CD4-positive, alpha-beta T cell treated with Interleukin-17A for 4 hours (primary cell): Measurements from ENCODE around the gene TBC1D22A.
"Not testable (repeated sequence)": the region's sequence is repeated elsewhere in the genome, so short reads cannot be mapped to it uniquely, and the experiment has no call there.

Source experiments
- DNase-seq: peaks from one replicate; pipeline ENCODE4 v3.0.0-alpha.2; 2020; ENCODE audit warnings: mixed read lengths

Gene TBC1D22A

DNA sequence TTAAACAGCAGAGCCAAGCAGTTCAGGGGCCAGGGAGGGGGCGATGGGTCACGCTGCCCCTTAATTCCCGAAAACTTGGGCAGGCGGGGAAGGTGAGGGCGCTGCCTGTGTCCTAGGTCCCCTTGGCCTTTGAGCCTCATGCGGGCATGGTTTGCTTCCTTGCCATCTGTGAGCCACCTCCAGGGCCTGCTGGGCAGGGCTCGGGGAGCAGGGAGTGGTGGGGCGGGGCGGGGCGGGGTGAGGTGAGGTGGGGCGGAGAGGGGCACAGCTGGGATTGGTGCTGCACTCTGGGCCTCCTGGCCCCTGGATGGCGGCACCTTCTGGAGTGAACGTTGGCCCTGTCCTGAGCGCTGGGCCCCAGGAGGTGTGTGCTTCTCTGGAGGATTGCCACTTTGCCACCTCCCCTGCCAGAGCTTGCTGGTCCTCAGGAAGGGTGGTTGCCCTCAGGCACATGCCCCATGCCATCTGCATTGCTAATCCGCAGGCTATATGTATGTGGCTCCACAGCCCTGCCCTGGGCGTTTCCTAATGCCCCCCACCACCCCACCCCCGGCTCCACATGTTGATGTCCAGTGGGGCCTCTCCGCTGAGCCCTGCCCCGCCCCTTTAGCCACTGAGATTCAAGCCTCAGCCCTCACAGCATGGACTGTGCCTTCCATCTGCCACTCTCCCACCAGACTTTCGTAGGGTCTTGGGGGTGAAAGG is 352.5 kb downstream of the TBC1D22A start:
- DNase-seq: no peak

DNA sequence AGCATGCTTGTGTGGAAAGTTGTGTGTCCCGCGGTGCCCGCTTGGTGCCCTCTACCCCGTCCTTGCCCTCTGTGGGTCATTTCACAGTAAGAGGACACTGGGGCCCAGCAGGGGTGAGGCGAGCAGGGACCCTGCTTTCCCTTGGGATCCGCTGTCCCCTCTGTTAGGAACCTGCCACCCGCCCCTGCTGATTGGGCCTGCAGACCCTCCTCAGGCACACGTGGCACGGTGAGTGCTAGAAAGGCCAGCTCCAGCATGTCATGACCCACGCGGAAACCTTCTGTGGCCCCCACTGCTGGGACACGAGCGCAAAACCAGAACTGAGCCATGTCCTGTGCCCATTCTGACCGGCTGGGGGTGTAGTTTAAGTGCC is 353.1 kb downstream of the TBC1D22A start:
- DNase-seq: no peak

DNA sequence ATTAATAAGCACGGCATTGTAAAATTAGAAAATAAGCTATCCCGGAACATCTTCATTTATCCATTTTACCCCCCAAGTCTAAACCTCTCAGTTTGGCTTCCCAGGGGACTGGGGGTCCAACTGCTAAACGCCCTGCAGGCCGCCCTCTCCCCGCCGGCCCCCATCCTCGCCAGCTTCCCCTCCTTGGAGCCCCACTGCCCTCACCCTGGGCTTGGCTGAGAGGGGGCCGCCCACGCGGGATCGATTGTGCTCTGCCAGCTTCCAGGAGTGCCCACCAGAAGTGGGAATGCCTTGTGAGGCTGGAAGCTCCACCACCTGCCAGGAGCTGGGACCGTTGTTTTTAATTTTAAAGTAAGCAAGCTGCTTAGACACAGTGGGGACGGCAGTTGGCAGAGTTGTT is 353.5 kb downstream of the TBC1D22A start:
- DNase-seq: no peak

DNA sequence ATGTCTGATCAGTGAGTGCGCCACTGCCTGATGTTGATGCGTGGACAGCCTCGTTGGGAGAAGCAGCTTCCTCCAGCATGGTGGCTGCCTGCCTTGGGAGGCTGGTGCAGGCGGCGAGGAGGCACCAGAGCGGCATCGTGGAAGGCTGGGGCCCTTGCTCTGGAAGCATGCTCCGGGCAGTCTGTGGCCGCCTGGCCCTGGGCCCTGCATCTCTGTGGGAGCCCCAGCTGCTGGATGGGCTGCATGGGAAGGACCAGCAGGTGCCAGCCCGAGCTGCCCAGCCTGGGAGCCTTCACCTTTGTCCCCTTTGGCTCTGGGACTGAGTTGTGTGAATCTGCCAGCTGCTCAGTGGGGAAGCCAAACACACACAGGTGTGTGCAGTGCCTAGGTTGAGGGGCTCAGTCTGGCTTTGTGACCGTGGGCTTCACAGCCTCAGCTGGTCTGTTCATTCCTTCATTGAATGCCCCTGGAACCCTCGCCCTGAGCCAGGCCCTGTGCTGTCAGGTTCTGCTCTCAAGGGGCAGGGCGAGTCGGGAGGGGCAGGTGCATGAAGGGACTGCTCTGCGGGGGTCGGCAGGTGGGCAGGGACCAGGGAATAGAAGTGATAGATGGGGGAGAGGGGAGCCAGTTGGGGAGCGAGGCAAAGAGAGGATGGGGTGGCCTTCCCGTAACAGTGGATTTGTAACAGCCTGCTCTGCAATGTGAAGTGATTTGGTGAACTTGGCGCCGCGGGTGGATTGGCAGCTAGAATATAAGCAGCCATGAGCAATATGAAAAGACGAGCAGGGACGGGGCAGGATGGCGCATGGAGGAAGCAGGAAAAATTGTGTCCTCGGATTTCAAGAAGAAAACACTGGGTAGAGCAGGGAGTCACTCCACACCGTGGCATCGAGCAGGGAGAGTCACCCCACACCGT is 354.2 kb downstream of the TBC1D22A start:
- DNase-seq: no peak

DNA sequence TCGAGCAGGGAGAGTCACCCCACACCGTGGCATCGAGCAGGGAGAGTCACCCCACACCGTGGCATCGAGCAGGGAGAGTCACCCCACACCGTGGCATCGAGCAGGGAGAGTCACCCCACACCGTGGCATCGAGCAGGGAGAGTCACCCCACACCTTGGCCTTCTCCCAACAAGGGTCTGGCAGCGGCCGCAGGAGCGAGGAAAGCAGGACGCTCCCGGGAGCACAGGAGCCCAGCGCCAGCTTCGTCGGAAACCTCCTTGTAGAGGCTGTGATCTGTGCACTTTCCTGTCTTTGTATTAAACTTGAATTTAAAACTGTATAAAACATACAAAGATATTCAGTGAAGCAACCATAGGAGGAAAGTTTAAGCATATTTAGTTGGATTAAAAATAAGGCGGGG is 355.0 kb downstream of the TBC1D22A start:
- DNase-seq: not testable (repeated sequence)

DNA sequence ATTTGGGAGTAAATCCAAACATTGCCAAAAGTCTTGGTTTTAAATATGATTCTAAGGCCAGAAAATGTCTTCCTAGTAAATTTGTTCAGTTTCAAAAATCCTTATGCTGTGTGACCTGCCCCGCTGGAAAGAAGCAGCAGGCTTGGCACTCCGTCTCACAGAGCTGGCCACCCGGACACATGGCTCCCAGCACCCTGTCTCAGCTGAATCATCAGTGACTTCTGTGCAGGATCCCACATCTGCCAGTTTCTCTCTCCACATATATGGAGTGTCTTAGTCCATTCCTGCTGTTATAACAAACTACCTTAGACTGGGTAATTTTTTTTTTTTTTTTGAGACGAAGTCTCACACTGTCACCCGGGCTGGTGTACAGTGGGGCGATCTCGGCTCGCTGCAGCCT is 356.7 kb downstream of the TBC1D22A start:
- no peak for DNase-seq

DNA sequence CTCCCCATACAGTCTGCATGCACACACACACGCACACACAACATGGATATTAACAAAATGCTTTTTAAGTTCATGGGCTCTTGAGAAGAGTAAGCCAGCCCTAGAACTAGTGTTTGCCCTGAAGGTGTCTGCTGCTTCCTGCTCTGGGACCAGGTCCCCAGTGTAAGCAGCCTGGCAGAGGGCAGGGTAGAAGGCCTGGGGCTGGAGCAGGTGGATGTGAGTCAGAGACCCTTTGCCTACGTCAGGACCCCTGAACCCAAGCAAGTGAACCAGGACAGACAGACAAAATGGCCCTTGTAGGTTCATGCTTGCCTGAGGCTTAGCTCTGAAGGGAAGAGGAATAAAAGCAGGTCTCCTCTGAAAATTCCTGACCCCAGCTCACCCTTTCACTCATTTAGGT is 357.9 kb downstream of the TBC1D22A start:
- no peak for DNase-seq

DNA sequence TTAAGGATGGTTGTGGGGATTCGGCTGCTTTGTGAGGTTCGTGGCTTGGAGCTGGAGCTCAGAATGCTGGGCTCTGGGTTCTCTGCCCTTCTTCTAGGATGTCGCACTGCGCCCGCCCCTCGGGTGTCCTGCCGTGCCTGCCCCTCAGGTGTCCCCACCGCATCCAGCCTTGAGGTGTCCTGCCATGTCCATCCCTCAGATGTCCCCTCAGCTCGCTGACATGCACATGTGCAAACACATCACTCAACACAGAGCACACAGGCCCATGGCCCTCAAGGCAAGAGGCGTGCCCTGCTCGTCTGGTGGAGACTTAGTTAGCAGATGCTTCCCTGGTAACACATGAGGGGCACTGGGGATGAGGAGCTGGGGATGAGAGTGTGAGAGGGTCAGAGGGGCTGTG is 359.3 kb downstream of the TBC1D22A start:
- DNase-seq: no peak

DNA sequence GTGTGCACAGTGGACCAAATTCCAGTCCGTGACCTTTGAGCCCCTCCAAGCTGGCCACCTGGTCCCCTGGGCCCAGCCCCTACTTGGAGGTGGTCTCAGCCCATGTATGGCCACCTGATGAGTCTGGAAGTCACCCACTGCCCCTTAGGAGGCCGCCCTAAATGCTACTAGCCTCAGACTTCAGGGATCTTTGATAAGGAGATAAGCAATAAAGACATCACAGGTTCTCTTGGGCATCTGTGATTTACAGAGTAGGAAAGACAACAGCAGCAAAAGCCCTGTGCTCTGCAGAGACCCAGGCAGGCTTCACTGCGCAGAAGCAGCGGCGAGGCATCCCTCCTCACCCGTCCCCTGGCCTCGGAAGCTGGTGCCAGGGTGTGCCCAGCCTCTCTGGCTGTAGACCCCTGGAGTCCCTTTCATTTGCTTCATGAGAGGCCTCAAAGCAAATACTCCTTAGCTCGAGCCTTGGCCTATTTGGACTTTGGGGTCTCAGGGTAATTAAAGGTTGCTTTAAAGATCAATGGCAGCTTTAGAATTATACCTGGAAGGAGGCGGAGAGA is 360.1 kb downstream of the TBC1D22A start:
- DNase-seq: no peak

DNA sequence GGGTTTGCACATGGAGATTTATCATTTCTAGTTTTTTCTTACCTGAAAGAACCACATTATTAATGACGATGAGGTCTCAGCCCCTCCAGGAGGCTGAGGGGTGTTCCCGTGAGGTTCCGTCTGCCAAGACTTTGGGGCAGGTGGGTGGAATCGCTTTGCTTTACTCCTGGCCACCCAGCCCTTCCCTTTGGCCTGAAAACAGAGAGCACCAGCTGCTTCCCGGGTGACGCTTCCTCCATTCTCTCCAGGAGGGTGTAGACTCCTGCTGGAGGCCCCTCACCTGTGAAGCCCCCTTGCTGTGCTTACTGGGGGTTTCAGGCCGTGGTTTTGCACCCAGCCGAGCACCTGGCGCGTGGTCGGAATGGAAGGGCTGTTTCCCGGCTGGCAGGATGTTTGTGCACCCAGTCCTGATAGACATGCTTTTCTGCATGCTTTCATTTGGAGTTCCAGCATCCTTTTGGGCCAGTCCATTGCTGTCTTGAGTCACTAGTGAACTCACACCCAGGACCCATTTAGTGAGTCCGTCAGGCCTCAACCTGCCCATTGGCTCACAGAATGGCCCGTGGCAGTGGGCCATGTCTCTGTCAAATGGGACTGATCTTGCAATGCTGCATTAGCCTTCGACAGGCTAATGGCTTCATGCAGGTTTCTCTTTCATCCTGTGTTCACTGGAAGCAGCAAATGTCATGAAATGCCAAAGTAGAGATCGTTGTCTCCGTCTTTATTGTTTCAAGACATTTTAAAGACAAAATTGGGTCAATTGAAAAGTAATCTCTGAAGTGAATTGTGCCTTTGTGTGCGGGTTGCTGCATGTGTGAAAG is 360.8 kb downstream of the TBC1D22A start:
- DNase-seq: no peak

DNA sequence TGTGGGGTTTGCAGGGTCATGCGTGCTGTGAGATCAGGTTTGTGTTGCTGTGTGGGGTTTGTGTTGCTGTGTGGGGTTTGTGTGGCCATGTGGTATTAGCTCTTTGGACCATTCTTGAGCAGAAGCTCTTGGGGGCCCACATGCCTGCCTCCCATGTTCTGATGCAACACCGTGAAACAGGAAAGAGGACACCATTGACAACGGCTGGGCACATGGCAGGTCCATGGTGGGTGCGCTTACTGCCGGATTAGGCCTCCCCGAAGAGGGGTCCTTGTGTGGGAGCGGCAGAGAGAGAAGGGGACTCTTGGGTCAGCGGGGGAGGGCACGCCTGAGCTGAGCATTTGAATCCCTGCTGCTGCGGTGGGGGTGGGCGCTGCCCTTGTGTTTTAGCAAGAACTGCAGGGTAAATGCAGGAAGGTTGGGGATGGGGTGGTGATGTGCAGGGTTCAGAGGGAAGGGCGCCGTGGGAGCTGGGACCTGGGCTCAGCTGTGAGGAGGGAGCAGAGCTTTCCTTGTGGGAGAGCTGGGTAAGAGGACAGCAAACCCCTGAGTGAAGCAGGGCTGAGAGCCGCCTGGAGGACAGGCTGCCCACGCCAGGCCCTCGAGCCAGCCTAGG is 361.5 kb downstream of the TBC1D22A start:
- no peak for DNase-seq

DNA sequence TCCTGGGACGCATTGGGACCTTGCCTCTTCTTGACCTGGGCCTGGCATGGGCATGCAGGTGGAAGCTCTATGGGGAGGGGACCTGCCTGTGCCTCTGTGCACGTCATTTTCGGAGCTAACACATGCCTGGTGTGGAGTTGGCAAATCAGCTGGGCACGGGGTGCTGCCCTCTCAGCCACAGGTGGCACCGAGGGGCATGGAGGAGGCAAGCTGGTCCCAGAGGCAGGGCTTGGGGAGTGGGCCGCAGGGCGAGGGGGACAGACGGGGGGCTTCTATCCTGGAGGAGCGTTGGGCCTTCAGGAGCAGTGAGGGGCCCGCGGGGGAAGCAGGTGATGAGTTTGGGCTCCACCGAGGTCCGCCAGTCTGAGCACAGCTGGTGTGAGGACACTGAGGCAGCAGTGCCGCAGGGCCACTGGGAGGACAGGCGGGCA is 362.0 kb downstream of the TBC1D22A start:
- DNase-seq: no peak

DNA sequence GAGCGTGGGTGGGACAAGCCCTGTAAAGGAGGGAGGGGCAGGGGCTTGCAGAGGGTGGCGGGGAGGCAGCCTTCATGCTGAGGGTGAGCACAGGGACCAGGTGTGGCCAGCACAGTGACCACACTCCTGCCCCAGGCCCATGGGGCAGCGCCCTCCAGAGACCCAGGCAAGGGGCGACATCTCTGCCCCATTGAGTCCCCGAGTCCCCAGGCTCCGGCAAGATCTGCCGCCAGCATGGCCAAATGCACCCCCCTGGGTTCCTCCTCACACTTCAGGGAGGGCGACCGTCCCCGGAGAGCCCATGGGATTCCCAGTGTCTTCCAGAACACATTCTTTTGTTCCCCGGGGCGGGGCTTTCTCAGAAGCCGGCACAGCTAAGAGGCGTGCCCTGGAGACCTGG is 362.5 kb downstream of the TBC1D22A start:
- DNase-seq: no peak

DNA sequence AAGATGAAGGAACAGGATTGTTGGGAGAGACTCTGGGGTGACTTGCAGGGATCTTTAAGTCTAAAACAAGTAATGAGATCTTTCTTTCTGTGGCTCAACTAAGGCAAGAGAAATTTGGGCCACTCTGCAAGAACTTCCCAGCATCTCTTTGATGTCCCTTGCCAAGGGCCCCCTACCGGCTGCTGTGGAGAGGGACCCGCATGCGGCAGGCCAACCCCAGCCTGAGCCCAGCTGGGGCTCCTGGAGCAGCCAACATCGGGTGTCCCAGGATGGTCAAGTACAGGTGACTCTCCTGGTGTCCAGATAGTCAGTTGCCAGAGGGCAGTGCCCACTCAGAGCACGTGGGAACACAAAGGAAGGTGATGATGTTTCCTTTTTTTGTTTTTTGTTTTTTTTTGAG is 363.2 kb downstream of the TBC1D22A start:
- DNase-seq: no peak

DNA sequence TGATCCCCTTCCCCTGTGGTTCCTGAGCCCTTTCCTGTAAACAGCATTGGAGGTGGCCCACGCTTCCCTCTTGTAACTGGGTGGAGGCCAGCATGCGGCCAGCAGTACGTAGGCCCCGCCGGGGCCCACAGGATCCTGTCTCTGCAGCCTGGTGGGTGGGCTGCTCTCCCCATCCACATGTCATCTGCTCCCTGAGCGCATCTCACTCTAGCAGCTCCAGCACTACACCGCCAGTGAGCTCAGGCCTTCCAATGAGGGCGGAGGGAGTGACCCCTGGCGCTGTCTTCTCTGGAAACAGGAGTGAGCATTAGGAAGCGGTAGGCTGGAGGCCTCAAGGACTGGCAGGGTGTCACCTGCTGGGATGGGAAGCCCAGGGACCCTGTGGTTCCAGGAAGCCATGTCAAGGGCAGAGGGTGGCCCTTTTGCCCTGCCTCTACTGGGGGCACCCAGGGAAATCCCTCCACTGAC is 363.9 kb downstream of the TBC1D22A start:
- DNase-seq: no peak

DNA sequence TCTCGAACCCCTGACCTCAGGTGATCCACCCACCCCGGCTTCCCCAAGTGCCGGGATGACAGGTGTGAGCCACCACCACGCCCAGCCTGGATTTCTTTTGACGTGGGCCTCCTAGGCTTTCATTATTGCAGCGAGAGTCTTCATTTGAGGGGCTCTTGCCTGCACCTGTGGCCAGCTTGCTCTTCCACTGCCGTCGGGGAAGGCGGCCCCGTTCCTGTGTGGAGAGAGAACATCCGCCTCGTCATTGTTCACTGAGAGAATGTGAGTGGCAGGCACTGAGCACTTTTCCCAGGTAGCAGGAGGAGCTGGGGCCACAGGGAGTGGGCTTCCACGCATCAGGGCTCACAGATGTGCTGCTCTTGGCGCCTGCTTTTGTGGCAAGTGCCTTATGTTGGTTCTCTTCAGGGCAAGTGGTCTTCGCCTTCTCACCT is 365.0 kb downstream of the TBC1D22A start:
- no peak for DNase-seq

DNA sequence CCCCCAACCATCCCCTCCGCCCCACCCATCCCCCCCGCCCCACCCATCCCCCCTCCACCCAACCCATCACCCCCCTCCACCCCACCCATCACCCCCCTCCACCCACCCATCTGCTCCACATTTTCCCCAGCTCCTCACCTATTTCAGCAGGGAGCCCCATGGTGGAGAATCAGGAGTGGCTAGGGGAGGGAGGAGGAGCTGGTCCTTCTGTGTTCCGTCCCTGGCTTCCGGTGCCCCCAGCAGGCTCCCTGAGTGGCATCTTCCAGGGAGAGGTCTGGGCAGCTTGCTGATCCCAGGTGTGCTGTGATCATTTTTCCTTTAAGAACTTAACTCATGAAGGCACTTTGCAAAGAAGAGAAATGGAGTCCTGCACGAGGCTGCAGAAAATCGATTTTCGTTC is 365.8 kb downstream of the TBC1D22A start:
- DNase-seq: no peak

DNA sequence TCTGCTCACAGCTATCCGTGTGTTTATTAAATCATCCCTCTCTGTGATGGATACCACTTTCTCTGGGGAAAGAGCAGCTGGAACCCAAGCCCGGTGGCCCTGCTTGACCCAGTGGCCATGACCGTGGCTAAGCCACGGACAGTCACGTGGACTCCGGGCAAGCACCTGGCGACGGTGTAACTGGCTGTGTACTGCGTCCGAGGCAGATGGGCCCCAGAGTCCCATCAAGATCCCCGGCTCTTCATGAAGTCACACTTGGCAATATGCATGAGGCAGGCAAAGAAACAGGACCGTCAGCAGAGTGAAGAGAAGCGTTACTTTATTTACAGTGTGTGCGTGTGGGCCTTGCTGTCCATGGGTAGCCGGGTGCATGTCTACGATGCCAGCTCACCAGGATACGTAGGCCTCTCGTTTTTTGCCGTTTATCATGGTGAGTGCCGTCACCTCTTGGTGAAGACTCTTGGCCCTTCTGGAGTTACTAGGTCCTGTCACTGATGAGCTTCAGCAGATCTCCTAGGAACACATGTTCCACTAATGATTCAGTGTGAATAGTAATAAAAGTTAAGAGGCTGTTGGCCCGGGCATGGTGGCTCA is 366.3 kb downstream of the TBC1D22A start:
- DNase-seq: no peak

DNA sequence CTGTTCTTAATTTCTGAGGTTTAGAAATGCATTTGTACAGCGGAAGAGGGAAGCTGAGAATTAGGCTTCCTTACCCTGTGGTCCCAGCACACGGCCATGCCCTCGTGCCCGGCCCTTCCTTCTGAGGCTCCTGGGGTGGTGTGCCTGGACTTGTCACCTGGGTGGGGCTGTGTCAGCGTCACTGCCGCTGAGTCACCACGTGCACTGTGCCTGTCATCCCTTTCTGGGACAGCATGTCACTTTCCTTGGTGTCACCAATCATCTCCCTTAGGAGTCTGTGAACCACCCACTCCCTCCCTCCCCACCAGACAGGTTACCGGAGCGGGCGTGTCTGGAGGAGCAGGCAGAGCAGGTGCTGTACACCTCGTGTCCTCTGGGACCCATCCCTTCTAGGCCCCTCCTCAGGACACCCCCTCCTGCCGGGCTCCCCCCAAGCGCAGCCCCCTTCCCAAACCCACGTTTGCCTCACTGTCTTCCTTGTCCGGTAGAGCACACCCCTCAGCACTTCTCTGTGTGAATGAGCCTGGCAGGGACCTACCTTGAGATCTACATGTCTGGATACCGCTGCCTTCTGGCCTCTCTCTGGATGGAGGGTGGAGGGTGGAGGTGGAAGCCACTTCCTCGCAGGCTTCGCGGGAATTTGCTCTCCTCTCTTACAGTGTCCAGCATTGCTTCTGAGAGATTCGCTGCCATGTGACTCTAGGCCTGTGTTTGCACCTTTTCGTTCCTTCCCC is 367.6 kb downstream of the TBC1D22A start:
- DNase-seq: no peak

DNA sequence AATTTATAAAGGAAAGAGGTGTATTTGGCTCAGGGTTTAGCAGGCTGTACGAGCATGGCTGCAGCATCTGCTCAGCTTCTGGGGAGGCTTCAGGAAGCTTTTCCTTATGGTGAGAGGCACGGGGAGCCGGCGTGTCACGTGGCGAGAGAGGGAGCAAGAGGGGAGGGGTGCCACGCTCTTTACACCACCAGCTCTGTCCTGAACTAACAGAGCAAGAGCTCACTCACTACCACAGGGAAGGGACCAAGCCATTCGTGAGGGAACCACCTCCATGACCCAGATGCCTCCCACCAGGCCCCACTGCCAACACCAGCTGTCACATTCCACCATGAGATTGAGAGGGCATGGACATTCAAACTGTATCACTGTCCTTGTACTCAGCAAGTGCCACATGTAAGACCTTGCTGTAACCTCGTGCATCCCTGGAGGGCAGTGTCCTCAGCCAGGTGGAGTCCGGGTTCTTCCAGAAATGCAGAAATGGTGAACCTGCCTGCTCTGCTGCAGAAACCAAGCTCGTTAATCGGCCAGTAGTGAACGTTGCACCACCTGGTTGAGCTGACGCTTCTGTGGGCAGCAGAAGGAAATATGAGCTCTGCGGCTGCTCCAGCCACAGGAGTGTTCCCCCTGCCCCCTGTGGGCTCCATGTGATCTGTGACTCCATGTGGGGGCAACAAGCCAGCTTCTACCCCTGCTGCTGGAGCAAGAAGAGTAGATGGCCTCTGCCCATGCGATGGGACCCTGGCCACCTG is 368.6 kb downstream of the TBC1D22A start:
- DNase-seq: no peak
